Measurements from ENCODE around the gene C5AR1.
"Not testable (repeated sequence)": the region's sequence is repeated elsewhere in the genome, so short reads cannot be mapped to it uniquely, and the experiment has no call there.

C5AR1 gene

DNA sequence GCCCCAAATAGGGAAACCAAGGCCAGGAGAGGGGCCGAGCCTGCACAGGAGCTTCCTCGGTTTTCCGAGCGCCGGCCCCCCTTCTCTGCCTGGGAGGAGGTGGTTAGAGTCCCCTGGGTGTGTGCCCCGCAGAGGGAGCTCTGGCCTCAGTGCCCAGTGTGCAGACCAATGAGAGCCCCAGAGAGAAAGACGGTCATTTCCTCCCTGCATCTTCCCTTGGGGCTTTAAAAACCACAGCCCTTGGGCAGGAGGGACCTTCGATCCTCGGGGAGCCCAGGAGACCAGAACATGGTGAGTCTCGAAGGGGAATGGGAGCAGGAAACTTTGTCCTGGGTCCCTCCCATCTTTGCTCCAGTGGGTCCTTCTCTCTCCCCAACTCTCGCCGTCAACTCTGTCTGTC lies at the start of gene C5AR1:
Gene C5AR1, plus strand, starts transcription at position 254 of the 400 bp plus-strand sequence. Its CDS starts 35 bp downstream, at position 289.
- H3K36me3 Mint-ChIP-seq = no peaks in the 10 kb centered on the region
- H3K27ac Mint-ChIP-seq = no peak within 1 kb of the TSS
- H3K4me3 Mint-ChIP-seq = no peak within 1 kb of the TSS
- H3K27me3 Mint-ChIP-seq = peaks cover 11% of the 10 kb centered on the region
- H3K4me1 Mint-ChIP-seq = peaks cover 5% of the 10 kb centered on the region
- H3K9me3 Mint-ChIP-seq = no peaks in the 10 kb centered on the region

DNA sequence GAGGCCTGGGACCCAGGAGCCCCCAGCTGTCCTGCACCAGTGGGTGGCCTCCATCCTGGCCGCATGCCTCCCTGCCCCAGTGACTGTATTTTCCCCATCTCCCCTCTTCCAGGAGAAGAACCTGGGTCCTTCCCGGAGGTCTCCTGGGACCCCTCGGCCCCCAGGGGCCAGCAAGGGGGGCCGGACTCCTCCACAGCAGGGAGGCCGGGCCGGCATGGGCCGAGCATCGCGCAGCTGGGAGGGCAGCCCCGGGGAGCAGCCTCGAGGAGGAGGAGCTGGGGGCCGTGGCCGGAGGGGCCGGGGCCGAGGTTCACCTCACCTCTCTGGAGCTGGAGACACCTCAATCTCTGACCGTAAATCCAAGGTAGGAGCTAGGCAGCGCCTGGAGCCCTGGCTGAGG lies 49.2 kb upstream of the C5AR1 start:
- Mint-ChIP-seq H3K4me3 (no peak overlapping the region), H3K4me1 (peaks cover 41% of the 10 kb centered on the region), H3K27ac (peak overlapping the region; percentile 30), H3K9me3 (no peaks in the 10 kb centered on the region), H3K27me3 (no peaks in the 10 kb centered on the region), H3K36me3 (peaks cover 27% of the 10 kb centered on the region)

DNA sequence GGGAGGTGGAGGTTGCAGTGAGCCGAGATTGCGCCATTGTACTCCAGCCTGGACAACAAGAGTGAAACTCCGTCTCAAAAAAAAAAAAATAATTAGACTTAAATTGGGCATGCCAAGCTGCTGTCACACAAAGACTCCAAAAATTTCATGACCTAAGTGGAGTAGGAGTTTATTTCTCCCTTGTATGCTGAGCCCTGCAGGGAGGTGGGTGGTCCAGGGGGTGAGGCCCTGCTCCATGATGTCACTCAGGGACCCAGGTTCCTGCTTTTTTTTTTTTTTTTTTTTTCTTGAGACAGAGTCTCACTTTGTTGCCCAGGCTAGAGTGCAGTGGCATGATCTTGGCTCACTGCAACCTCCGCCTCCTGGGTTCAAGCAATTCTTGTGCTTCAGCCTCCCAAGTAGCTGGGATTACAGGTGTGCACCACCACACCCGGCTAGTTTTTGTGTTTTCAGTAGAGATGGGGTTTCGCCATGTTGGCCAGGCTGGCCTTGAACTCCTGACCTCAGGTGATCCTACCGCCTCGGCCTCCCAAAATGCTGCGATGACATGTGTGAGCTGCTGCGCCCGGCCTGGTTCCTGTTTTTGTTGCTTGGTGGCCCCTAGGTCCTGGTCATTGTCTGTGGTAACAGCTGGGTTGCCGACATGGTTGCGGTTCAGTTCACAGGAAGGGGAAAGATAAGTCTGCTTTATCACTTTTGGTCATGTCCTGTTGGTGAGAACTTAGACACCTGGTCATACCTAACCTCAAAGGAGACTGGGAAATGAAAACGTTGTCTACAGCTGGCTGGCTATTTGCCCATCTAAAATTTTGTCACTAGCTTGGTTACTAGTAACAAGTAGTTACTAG lies 47.5 kb upstream of the C5AR1 start:
- Mint-ChIP-seq H3K4me1 (peaks cover 36% of the 10 kb centered on the region), H3K36me3 (peaks cover 27% of the 10 kb centered on the region)
- H3K27me3 Mint-ChIP-seq, H3K27ac Mint-ChIP-seq, H3K4me3 Mint-ChIP-seq, H3K9me3 Mint-ChIP-seq: not testable (repeated sequence)

DNA sequence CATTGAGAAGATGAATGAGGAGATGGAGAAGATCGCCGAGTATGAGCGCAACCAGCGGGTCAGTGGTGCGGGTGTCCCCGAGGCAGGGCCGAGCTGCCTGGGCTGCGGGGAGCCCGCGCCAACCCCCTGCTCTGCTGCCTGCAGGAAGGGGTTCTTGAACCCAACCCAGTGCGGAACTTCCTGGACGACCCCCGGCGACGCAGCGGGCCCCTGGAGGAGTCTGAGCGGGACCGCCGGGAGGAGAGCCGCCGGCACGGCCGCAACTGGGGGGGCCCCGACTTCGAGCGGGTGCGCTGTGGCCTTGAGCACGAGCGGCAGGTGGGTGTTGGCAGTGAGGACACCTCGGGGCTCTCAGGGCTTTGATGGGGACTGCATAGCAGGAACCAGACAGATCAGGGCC lies 45.0 kb upstream of the C5AR1 start:
- H3K36me3 Mint-ChIP-seq = peaks cover 19% of the 10 kb centered on the region
- no peaks in the 10 kb centered on the region for H3K9me3 Mint-ChIP-seq
- no peak overlapping the region for H3K4me3 Mint-ChIP-seq
- H3K27ac Mint-ChIP-seq = no peak overlapping the region
- H3K27me3 Mint-ChIP-seq = no peaks in the 10 kb centered on the region
- peaks cover 13% of the 10 kb centered on the region for H3K4me1 Mint-ChIP-seq

DNA sequence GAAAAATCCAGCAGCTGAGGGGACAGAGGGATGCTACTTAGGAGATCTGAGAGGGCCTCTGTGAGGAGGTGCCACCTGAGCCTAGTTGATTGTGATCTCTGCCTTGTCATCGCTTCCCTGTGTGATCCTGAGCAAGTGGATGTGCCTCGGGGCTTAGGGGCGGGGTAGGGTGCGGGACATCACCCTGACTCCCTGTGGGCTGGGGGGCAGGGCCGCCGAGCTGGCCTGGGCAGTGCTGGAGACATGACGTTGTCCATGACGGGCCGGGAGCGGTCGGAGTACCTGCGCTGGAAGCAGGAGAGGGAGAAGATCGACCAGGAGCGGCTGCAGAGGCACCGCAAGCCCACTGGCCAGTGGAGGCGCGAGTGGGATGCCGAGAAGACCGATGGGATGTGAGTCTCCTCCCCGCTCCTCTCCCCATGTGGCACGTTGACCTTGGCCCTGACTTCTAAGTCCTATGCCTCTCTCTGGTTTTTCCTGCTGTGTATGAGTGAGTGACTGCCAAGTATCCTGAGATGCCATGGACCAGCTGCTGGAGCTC lies 43.2 kb upstream of the C5AR1 start:
- no peak overlapping the region for H3K4me3 Mint-ChIP-seq
- H3K27ac Mint-ChIP-seq = no peak overlapping the region
- no peaks in the 10 kb centered on the region for H3K4me1 Mint-ChIP-seq
- peaks cover 10% of the 10 kb centered on the region for H3K36me3 Mint-ChIP-seq
- H3K27me3 Mint-ChIP-seq = no peaks in the 10 kb centered on the region
- H3K9me3 Mint-ChIP-seq = no peaks in the 10 kb centered on the region

DNA sequence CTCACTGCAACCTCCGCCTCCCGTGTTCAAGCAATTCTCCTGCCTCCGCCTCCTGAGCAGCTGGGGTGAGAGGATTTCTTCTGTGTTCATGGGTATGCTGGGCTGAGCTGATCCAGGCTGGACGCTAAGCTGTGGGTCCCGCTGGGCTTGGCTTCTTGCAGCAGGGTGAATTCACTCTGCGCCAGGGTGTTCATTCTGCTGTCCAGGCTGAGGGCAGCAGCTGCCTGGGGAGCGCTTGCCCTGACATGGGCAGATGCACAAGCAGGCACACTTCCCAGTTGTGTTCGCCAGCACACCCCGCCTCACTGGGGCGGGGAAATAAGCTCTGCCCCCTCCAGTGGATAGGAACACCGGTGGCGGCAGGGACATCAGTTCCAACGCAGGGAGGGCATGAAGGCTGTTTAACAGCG lies 42.3 kb upstream of the C5AR1 start:
- H3K9me3 Mint-ChIP-seq = no peaks in the 10 kb centered on the region
- H3K27ac Mint-ChIP-seq = no peak overlapping the region
- peaks cover 10% of the 10 kb centered on the region for H3K36me3 Mint-ChIP-seq

DNA sequence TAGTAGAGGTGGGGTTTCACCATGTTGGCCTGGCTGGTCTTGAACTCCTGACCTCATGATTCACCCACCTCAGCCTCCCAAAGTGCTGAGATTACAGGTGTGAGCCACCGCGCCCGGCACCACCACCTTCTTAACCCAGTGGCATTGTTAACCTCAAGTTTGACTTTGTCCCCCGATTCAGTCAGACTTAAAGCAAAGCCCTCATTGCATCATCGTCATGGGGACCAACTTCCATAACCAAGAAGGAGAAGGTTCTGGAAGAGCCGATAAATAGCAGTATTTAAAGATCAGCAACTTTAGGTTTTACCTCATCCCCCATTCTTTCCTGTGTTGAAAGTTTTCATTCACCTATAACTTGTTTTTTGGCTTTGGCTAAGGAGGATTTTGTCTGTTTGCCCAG lies 41.6 kb upstream of the C5AR1 start:
- no peaks in the 10 kb centered on the region for H3K9me3 Mint-ChIP-seq
- no peak overlapping the region for H3K4me3 Mint-ChIP-seq
- H3K27ac Mint-ChIP-seq = no peak overlapping the region
- H3K27me3 Mint-ChIP-seq = no peaks in the 10 kb centered on the region
- H3K36me3 Mint-ChIP-seq = peaks cover 10% of the 10 kb centered on the region
- peaks cover 10% of the 10 kb centered on the region for H3K4me1 Mint-ChIP-seq

More for the DNA sequence above, 42.3 kb upstream of the C5AR1 start:
- Mint-ChIP-seq H3K4me1 (peaks cover 3% of the 10 kb centered on the region), H3K4me3 (no peak overlapping the region), H3K27me3 (no peaks in the 10 kb centered on the region)

DNA sequence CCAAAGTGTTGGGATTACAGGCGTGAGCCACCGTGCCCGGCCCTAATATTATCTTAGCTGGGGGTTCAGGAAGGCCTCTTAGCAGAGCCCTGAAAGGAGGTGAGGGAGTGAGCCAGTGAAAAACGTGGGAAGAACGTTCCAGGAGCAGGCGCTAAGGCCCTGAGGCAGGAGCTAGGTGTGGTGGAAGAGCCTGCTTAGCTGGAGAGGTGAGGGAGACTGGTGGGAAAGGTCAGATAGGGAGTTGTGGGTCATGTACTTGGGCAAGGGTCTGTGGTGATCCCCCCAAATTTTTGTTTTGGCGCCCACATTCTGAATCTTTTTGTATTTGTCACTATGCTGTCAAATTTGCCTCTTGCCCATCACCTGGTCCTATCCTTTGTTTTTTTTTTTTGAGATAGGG lies 40.1 kb upstream of the C5AR1 start:
- Mint-ChIP-seq H3K27ac (peak overlapping the region; percentile 65), H3K27me3 (no peaks in the 10 kb centered on the region), H3K9me3 (no peaks in the 10 kb centered on the region), H3K4me3 (no peak overlapping the region), H3K36me3 (peaks cover 8% of the 10 kb centered on the region), H3K4me1 (peaks cover 11% of the 10 kb centered on the region)

DNA sequence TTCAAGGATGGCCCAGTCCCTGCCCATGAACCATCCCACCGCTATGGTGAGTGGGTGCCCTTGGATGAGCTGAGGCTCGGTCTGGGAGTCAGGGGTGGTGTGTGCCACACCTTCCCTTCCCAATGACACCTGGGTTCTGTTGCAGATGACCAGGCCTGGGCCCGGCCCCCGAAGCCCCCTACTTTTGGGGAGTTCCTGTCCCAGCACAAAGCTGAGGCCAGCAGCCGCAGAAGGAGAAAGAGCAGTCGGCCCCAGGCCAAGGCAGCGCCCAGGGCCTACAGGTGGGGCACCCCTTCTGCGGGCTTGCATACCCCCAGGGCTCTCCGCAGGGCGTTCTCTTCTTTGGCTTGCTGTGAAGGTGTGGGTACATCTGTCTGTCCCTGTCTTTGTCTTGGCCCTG lies 39.3 kb upstream of the C5AR1 start:
- no peak overlapping the region for H3K4me3 Mint-ChIP-seq
- no peak overlapping the region for H3K27ac Mint-ChIP-seq
- no peaks in the 10 kb centered on the region for H3K9me3 Mint-ChIP-seq
- H3K4me1 Mint-ChIP-seq = peaks cover 13% of the 10 kb centered on the region
- no peaks in the 10 kb centered on the region for H3K27me3 Mint-ChIP-seq
- peaks cover 6% of the 10 kb centered on the region for H3K36me3 Mint-ChIP-seq

DNA sequence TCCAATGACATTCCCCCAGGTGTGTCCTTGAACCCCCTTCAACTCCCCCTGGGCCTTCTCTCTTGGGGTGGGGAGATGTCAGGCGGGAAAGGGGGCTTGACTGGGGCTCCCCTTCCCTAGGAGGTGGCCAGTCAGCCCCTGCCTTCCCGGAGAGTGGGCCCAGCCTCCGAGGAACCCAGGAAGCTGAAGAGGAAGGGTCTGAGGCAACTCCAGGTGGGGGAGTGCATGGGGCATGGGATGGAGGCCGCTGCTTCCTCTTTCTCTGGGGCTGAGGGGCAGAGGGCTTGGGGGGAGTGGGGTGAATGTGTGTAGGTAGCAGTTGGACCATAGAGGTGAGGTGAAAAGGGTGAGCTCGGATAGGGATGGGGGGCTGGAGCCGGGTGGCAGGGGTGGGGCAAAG lies 37.7 kb upstream of the C5AR1 start:
- peaks cover 19% of the 10 kb centered on the region for H3K4me1 Mint-ChIP-seq
- H3K27ac Mint-ChIP-seq = no peak overlapping the region
- peaks cover 6% of the 10 kb centered on the region for H3K36me3 Mint-ChIP-seq
- H3K4me3 Mint-ChIP-seq = peak overlapping the region; percentile 91
- H3K9me3 Mint-ChIP-seq = no peaks in the 10 kb centered on the region
- H3K27me3 Mint-ChIP-seq = no peaks in the 10 kb centered on the region

DNA sequence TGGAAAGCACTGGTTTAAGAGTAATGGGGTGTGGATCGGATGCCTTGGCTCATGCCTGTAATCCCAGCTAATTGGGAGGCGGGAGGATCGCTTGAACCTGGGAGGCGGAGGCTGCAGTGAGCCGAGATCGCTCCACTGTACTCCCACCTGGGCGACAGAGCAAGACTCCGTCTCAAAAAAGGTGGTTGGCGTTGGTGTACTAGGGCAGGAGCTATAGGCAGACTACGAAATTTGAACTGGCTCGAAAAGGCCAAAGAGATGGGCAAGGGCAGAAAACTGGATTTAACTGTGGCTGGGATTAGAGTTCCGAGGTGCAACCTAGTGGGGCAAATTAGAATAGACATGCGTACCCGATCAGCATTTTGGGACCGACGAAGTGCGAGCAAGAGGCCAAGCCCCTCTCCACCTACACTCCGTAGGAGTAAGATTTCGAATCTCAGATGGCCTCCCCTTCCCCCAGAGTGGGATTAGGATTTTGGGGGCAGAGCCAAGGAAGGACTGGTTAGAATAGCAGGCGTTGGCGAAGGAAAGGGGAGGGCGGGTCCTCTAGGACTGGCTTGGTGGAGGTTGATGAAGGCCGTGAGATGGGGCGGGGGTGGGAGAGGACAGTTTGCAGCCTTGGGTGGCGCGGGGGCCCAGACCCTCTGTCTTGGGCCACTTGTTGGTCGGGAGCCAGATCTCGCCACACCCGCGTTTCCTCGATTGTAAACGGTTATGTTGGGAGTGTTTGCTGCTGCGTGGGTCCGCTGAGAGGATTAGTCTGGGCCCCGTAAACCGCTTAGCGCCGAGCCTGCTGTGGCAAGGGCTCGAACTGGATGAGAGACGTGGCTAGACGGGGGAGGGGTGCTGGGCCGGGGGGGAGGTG lies 37.0 kb upstream of the C5AR1 start:
- H3K4me3 Mint-ChIP-seq = peak overlapping the region; percentile 91

DNA sequence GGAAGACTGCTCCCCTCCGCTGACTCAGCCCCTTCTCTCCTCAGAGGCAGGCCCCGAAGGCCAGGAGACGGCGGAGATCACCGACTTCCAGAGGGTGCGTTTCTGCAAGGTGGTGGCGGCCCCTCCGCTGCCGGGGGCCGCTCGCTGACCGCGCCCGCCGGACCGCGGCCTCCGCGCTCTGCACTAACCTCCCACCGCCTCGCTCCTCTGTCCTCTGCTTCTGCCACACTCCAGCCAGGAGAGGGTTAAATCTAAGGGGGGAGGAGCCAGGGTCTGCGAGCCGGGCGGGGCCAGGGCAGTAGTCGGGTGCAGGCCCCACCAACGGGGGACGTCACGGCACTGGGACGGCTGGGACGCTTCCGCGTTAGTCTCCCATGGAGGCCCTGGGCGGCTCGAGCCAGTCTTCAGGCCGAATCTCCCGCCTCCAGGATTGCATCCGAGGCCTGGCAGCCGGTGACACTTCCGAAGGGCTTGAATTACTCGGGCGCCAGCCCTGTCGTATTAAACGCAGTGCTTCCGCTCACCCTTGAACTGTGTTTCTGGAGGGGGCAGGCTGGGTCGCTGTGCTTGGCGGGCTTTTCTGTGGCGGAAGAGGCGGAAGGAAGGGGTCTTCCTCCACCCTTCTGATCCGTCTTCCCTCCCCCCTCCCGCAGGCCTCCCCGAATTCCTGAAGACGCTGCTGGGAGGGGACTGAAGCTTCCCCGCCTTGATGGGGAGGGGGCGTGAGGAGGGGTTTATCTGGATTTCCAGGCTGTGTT lies 36.2 kb upstream of the C5AR1 start:
- Mint-ChIP-seq H3K27ac (peak overlapping the region; percentile 97), H3K36me3 (peaks cover 6% of the 10 kb centered on the region), H3K27me3 (no peaks in the 10 kb centered on the region), H3K4me3 (peak overlapping the region; percentile 91), H3K4me1 (peaks cover 23% of the 10 kb centered on the region), H3K9me3 (no peaks in the 10 kb centered on the region)

More for the DNA sequence above, 37.0 kb upstream of the C5AR1 start:
- H3K27ac Mint-ChIP-seq = peak overlapping the region; percentile 84
- peaks cover 6% of the 10 kb centered on the region for H3K36me3 Mint-ChIP-seq
- no peaks in the 10 kb centered on the region for H3K27me3 Mint-ChIP-seq
- no peaks in the 10 kb centered on the region for H3K9me3 Mint-ChIP-seq
- peaks cover 19% of the 10 kb centered on the region for H3K4me1 Mint-ChIP-seq

DNA sequence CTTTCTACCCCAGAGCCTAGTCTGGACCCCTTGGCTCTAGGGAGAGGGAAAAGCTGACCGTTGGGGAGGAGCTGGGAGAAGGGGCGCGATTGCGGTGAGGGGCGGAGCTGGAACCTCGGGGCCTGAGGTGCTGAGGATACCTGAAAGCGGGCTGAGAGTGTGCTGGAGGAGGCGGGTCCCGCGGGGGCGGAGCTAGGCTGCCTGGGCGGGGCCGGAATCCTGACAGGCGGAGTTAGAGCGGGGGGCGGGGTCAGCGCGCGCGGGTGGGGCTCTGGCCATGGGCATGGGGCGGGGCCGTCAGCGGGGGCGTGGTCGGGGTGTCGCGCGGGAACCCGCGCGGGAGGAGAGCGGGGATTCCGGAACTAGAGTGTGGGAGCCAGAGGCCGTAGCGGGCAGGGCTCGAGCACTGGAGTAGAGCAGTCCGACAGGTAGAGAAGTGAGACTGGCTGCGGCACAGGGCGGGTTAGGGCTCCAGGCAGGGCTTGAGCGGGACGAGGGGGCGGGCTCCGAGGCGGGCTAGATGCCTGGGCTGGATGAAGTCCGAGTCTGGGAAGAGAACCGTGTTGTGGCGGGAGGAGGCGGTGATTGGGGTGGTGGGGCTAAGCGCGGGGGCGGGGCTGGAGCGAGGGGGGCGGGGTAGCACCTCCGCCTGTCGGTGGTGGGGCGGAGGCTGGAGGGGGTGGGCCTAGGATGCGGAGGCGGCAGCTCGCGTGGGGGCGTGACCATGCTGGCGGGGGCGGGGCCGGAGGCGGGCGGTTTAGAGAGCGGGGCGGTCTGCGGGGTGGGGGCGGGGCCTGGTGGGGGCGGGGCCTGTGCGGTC lies 35.4 kb upstream of the C5AR1 start, which contains the start of gene INAFM1:
Gene INAFM1, plus strand, starts transcription at position 815 of the 820 bp plus-strand sequence. CDS start 35 bp downstream, outside the sequence.
- Mint-ChIP-seq H3K9me3 (no peaks in the 10 kb centered on the region), H3K4me1 (peaks cover 23% of the 10 kb centered on the region), H3K4me3 (peak within 1 kb of the TSS; percentile 91), H3K36me3 (peaks cover 4% of the 10 kb centered on the region), H3K27ac (peak within 1 kb of the TSS; percentile 97), H3K27me3 (no peaks in the 10 kb centered on the region)

Measured in activated naive CD4-positive, alpha-beta T cell treated with anti-CD3 and anti-CD28 coated beads, Interleukin-2, amount 50 U/mL, for 24 hours (primary cell).